GM18873 (cell line): ENCODE data around the gene PTPRZ1.

Experiments
- ATAC-seq: cut with Tn5 transposase; IDR thresholded peaks from one replicate; pipeline ENCODE4 v1.9.1; 2021; ENCODE audit warnings: mild to moderate bottlenecking, moderate library complexity, moderate number of reproducible peaks; ENCODE audit not compliant: unreplicated experiment, low FRiP score

PTPRZ1 gene

DNA sequence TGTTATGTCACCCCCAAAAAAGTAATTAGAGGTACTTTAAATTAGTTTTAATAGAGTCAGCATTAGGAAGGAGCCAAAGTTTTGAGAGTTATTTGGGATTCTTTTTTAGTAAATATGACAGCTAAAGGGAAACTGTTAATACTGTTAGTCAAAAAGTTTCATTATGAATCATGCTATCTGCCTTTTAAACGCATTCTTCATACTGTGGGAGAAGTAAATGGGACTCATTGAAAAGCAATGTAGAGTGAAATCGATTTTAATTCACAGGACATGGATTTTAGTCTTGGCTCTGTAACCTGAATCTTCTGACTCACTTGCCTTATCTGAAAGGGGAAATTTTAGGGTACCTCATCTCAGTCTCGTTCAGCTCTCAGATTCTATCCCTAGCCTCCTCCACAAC lies 165.9 kb downstream of the PTPRZ1 start:
- no peak for ATAC-seq

DNA sequence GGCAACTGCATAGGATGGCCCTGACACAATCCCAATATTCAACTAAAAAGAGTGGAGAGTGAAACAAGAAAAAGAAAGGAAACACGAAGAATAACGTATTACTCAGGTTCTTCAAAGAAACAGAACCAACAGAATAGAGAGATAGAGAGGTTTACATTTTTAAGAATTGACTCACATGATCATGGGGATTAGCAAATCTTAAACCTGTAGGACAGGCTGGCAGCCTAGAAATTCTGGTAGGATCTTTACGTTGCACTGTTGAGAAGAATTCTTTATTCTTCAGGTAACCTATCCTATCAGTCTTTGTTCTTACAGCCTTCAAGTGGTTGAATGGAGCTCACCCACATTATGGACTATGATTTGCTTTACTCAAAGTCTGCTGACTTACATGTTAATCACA lies 167.2 kb downstream of the PTPRZ1 start:
- ATAC-seq: no peak

DNA sequence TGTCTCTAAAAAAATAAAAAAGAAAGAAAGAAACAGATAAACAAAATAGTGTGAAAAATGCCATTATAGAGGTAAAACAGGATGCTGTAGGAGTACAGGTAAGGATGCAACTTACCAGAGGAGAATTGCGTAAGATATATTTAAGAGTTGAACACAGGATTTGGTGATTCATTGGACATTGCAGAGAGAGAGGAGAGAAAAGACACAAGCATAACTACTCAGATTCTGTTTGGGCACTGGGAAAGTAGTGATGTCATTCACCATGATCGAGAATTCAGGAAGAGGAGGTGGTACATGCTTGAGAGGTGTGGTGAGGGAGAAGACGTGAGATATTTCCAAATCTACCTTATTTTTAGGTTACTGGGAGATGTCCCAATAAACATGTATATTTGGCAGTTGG lies 173.4 kb downstream of the PTPRZ1 start:
- no peak for ATAC-seq

DNA sequence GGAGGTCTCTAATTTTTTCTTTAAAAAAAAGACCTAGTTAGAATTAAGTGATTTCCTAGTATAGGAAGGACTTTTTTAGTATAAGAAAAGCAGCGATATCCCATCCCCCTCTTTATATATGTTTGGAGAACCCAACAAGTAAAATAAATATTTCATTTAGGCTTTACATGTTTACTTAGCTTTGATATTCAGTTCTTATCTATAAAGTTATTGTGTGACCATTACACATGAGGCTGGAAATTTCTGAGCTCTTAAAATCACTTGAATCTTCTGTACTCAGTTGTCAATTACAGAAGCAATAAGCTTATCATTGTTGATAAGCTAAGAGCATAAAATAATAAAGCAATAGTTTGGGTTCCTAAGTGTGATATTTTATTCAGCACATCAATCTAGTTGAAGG lies 181.4 kb downstream of the PTPRZ1 start:
- ATAC-seq: no peak

DNA sequence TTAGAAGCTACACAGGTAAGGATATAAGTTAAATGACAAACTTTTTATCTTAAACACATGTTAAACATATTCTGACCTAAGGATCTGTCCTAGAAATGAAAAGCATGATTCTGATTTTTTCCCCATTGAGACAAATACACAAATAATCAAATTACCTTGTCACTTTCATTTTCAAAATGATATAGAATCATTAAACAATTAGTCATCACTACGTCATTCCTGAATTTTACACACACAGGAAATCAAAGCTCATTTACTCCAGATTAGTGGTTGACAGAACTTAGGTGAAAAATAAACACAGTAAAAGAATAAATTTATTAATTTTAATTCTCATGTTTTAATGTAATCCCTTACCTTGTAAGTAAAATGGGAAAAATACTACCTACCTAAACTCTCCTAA lies 182.1 kb downstream of the PTPRZ1 start:
- no peak for ATAC-seq

DNA sequence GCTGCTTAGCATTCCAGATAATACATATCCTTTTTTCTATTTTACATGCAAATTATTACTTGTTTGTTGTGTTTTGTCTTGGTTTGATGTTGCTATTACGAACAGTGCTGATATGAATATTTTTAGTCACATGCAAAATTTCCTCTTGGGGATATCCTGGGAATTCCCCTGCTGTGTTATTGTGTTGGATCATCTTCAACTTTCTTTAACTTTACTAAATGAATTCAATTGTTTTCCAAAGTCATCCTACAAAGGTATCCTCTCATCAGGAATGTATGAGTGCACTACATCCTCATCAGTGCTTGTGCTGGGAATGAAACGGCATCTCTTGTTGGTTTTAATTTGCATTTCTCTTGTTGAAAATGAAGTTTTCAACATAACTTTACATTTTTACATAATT lies 184.0 kb downstream of the PTPRZ1 start:
- ATAC-seq: no peak

DNA sequence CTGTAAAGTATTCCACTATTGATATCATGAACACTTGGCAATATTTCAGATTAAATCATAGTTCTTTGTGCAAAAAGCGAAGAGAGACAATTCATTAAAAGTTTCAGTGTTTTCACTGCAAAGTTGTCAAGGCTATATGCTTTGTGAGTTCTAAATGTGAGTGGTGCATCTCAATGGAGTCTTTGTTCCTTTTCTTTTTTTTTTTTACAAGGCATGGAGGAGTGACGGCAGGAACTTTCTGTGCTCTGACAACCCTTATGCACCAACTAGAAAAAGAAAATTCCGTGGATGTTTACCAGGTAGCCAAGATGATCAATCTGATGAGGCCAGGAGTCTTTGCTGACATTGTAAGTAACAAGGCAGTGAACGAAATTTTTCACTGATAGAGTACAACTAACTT lies 186.6 kb downstream of the PTPRZ1 start:
- no peak for ATAC-seq

DNA sequence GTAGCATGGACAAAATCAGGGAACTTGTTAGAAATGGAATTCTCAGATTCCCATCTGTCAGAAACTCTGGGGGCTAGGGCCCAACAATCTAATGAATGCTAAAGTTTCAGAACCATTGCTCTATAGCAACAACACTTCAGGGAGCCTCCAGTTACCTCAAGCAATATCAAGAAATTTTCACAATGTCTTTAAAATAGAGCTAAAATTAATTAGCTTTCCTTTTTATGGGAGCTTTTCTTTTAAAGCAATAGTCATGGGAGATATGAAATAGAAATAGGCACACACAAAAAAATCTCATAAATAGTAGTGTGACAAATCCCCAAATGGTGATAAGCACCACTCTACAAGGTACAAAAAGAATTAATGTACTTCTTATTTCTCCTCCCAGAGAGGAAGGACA lies 190.2 kb downstream of the PTPRZ1 start:
- ATAC-seq: no peak

DNA sequence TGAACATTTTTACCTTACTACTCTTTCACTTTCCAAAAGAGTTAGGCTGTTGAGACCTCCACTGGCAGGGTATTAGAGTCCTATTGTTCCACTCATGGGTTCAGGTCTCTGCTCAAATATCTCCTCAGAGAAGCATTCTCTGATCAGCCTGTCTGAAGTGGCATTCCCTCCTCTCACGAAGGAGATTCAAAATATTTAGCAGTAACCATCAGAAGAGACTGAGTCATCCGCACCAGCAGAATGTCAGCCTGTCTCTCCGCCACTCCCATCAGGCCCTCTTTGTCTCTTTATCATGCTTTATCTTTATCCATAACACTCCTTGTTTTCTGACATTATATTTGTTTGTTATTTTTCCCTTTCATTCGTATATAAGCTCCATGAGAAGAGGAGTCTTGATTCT lies 192.0 kb downstream of the PTPRZ1 start:
- ATAC-seq: no peak

DNA sequence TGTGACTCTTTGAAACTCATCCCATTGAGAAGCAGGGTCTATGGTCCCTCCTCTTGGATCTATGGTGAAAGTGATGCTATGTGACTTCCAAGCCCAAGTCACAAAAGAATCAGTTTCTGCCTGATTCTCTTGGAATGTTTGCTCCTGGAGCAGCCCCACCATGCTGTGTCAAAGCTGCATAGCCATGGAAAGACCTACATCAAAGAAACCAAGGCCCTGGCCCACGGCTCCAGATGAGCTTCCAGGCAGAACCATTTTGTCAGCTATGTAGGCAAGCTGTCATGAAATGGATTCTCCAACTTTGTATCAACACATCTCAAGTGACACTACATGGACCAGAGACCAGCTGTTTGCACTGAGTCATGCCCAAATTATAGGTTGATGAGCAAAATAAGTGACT lies 194.1 kb downstream of the PTPRZ1 start:
- ATAC-seq: no peak

DNA sequence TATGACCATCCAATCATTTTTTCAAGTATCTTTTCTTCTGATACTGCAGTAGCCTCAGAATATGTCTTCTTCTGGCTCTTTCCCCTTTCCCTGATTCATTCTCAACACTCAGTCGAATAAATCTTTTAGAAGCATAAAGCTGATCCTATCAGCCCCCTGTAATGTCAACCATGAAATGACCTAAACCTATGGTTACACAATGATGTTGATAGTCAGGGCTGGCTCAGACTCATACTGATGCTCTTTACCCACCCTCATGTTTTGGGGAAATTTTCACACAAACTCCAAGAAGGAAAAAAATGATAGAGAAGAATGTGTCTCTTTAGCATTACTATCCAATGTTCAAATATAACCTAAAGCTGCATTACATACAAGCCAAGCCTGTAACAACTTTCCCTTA lies 195.1 kb downstream of the PTPRZ1 start:
- ATAC-seq: no peak

DNA sequence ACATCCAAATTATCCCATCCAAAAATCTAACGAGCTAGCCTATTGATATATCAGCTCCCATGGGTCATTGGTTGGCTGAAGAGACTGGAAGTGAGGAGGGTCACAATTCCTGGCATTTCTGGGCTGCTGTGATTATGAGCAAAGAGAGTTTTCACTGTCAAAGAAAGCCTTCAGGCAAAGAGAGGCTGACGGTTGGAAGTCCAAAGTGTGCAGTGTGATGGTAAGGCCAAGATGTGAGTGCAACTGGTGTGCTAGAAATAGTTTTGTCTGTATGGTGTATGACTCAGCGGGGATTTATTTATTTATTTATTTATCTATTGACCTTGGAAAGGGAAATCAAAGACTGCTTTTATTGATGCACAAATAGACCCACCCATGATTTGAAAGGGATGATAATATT lies 196.0 kb downstream of the PTPRZ1 start:
- ATAC-seq: no peak

DNA sequence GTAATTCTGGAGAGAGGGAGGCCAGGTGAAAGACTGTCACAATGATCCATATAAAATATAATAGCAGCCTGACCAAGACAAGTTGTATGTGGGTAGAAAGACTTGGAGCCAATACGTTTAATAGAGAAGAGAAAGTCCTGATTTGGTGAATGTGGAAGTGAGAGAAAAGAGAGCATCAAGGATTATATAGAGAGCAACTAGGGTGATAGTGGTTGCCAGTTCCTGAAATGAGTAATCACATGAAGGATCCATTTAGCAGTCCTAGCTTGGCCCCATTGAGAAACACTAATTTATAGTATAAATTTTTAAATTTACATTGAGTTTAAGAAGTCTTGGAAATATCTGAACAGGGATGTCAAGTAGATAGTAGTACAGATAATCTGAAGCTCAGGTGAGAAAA lies 197.1 kb downstream of the PTPRZ1 start:
- ATAC-seq: no peak

DNA sequence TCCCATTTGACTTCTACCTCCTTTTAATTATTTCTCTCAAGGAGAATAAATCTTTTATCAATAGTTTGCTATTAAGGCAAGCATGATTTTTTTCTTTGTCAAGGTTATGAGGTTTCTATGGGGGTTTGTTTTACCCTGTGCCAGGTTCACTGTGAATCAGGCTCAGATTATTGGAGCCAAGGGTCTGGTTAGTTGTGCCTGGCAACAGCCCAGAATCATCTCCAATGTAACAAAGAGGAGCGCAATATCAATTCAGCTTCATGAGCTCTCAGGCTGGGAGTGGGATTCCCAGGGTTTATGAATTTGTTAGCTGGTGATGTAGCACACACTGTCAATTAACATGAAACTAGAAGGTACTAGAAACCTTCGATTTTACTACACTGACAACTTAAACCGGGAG lies 197.9 kb downstream of the PTPRZ1 start:
- no peak for ATAC-seq

DNA sequence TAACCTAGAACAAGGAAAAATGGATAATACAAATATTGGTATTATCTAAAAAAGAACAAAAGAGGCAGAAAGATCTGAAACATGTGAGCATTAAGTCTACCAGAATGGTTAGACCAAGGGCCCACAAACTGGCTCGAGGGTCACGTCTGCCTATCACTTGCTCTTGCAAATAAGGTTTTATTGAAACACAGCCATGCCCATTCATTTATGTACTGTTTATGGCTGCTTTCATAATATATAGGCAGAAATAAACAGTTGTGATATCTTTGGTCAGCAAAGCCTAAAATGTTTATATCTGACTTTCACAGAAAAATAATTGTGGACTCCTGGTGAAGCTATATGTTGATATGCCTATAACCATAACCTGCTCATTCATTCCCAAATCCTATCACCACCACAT lies 199.3 kb downstream of the PTPRZ1 start:
- ATAC-seq: no peak

DNA sequence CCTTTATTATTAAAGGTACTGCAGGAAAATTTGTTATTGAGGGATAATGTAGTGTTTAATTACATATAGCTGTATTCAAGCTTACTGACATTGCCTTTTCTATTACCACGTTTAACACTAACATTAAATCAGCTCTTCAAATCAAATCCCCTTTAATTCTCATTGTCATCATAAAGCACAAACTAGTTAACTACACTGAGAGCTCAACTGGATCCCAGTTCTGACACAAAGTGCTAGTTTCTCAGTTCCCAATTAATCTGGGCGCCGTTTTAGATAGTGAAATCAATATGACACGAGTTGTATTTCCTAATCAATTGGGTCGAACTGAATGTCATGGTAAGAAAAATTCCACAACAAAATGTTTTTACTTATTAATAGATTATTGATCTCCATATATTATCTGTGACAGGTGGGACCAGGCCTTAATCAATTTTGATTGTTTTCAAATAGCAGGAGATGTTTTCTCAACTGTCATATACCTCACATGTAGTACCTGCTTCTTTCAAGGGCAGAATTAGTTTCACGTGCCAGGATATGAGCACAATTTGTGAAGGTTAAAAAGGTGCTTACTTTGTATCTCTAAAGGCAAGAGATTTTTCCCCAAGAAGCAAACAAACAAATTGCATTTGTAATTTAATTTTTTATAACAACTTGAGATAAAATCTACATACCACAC lies 200.1 kb downstream of the PTPRZ1 start:
- ATAC-seq: no peak

DNA sequence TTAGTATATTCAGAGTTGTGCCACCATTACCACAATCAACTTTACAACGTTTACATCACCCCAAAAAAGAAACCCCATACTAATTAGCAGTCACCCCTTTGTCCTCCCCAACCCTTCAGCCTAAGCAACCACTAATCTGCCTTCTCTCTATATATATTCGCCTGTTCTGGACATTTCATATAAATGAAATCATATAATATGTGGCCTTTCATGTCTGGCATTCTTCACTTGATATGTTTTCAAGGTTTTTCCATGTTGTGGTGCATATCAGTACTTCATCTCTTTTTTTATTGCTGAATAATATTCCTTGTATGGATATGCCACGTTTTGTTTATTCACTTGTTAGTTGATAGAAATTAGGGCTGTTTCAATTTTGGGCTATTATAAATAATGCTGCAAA lies 200.7 kb downstream of the PTPRZ1 start:
- no peak for ATAC-seq

DNA sequence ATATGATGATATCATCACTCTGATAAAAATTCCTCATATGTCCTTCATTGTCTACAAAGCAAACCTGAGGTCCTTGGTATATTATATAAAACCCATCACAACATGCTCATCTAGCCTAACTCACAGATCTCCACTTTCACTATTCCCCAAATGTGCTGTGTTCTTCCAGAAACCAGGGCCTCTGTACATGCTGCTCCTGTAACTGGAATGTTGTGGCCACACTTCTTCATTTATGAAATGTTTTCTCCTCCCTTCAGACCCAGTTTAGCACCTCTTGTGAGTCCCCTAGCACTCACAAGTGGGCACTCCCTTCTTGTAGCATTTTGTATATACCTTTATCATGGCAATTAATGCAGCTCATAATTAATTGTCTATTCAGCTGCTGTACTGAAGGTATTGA lies 209.2 kb downstream of the PTPRZ1 start:
- ATAC-seq: no peak

DNA sequence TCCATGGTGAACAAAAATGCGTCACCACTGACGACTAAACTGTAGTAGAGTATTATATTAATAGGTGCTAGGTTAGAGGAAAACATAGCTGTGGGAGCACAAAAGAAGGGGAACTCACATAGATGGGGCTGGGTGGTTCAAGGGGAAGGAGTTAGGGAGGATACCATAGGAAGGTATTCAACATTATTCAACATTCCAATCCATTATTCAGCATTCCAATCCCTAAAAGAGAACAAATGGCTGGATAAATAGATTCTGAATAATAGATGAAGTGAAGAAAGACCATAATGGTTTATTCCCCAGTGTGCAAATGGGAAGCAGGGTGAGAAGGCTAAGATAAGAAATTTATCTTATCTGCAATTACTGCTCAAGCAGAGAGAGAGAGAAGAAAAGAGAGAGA lies 209.7 kb downstream of the PTPRZ1 start:
- no peak for ATAC-seq

DNA sequence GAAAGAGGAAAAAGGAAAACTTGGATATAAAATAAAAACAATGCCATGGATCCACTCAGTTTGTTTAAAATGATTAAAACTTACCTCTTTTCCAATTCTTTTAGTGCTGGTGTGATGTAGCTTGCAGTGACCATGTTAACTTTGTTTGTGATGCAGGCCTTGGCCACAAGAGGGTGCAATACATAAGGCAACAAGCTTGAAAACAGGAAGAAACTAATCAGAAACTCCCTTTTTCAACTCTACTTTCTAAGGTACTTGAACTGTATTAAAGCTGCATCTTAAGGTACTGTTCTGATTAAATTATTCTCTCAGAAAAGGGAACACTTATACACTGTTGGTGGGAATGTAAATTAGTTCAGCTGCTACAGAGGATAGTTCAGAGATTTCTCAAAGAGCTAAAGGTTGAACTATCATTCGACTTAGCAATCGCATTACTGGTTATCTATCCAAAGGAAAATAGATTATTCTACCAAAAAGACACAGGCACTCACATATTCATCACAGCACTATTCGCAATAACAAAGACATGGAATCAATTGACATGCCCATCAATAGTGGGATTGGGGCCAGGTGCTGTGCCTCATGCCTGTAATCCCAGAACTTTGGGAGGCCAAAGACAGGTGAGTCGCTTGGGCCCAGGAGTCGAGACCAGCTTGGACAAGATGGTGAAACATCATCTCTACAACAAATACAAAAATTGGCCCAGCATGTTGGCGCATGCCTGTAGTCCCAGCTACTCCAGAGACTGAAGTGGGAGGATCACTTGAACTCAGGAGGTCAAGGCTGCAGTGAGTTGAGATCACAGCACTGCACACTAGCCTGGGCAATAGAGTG lies 220.2 kb downstream of the PTPRZ1 start:
- ATAC-seq: peak; percentile 95

DNA sequence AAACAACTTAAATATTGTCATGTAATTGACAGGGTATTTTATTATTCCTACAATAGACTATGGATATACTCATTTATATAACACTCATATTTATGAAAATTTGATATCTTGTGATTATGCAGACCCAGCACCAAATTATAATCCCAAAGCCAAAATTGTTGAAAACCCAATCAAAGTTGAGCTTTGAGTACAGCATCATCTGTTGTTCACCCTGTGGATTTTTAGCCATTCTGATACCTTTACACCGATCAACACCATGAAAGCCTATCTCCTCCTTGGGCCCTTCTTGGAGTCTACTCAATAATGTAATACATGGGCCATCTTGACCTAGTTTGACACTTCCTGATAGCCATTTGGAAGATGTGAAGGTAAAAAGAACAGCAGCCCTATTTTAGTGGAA lies 221.6 kb downstream of the PTPRZ1 start:
- ATAC-seq: no peak

DNA sequence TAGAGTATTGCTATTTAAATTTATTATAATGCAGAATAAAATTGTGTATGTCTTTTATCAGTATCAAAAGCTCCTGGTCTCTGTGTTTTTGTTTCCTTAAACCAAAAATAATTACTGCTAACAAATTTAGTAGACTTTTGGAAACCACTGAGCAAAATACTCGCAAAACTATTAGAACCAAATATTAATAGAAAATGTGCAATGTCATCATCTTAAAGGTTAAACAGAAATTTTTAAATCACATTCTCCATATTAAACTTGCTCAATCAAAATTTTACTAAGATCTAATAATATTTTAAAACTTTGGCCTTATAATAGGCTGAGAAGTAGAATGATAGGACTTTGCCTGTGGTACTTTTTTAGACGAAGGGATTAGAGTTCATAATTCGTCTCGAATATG lies 222.7 kb downstream of the PTPRZ1 start:
- no peak for ATAC-seq
